ENCODE data around the gene OR2L8. TPM values are rescaled to one million over a fixed set of nuclear protein-coding genes. Genes with fewer than 3 reads are reported as not detected.
"Not testable (repeated sequence)": the region's sequence is repeated elsewhere in the genome, so short reads cannot be mapped to it uniquely, and the experiment has no call there.

Gene OR2L8
- total RNA-seq, 2 experiments from 2014 or later = not detected

DNA sequence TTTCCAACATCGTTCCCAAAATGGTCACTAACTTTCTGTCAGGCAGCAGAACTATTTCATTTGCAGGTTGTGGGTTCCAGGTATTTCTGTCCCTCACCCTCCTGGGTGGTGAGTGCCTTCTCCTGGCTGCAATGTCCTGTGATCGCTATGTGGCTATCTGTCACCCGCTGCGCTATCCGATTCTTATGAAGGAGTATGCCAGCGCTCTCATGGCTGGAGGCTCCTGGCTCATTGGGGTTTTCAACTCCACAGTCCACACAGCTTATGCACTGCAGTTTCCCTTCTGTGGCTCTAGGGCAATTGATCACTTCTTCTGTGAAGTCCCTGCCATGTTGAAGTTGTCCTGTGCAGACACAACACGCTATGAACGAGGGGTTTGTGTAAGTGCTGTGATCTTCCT, 14.7 kb upstream of the OR2L8 start:
- Mint-ChIP-seq H3K27ac (no peak overlapping the region), H3K36me3 (ENCODE audit: low read depth) (no peaks in the 10 kb centered on the region), H3K9me3 (ENCODE audit: low read depth) (no peaks in the 10 kb centered on the region), H3K4me1 (no peaks in the 10 kb centered on the region), H3K4me3 (no peak overlapping the region), H3K27me3 (peaks cover 4% of the 10 kb centered on the region)
- ATAC-seq (no peak), DNase-seq (no peak)
- POLR2A ChIA-PET = no interaction called here
- CTCF ChIA-PET = no interaction called here
- intact Hi-C loops (cut with DNase I, micrococcal nuclease) = loop anchor here in 1 of 2 experiments (10.0 kb wide), 2 partner anchors 681 to 751 kb away; no protein-coding TSS in a partner anchor

- intact Hi-C loops (cut with DNase I, micrococcal nuclease) = loop anchor here (5.0 to 10.0 kb wide), 5 partner anchors 253 to 887 kb away; no protein-coding TSS in a partner anchor
- ATAC-seq (no peak), DNase-seq (no peak)
- Mint-ChIP-seq H3K36me3 (ENCODE audit: low read depth) (no peaks in the 10 kb centered on the region), H3K9me3 (ENCODE audit: low read depth) (no peaks in the 10 kb centered on the region), H3K4me1 (no peaks in the 10 kb centered on the region), H3K4me3 (no peak overlapping the region), H3K27me3 (peaks cover 4% of the 10 kb centered on the region), H3K27ac (no peak overlapping the region)
- POLR2A ChIA-PET = no interaction called here
- CTCF ChIA-PET = interaction anchor here (0.7 to 1.6 kb wide), 4 partner anchors 21 to 869 kb away, joined by 3 to 5 read pairs (median 4); no protein-coding TSS in a partner anchor
These were observed 12.9 kb upstream of the OR2L8 start for GRCh38 chr1:247935781-247936180.

- H3K4me3 Mint-ChIP-seq = no peak overlapping the region
- DNase-seq (no peak), ATAC-seq (no peak)
- ChIA-PET CTCF (interaction anchor here (0.6 to 1.6 kb wide), 6 partner anchors 22 to 885 kb away, joined by 3 to 5 read pairs (median 4); no protein-coding TSS in a partner anchor), POLR2A (no interaction called here)
- H3K4me1 Mint-ChIP-seq = no peaks in the 10 kb centered on the region
- H3K27me3 Mint-ChIP-seq = peaks cover 2% of the 10 kb centered on the region
- H3K27ac Mint-ChIP-seq = no peak overlapping the region
- no peaks in the 10 kb centered on the region for H3K9me3 Mint-ChIP-seq (ENCODE audit: low read depth)
- no peaks in the 10 kb centered on the region for H3K36me3 Mint-ChIP-seq (ENCODE audit: low read depth)
- intact Hi-C loops (cut with DNase I, micrococcal nuclease) = loop anchor here (5.0 to 10.0 kb wide), 5 partner anchors 254 to 886 kb away; no protein-coding TSS in a partner anchor
These were observed 12.2 kb upstream of the OR2L8 start for GRCh38 chr1:247936415-247936814.

GRCh38 chr1:247936965-247937734, 11.5 kb upstream of the OR2L8 start:
- not testable (repeated sequence) for H3K4me1 Mint-ChIP-seq; H3K9me3 Mint-ChIP-seq (ENCODE audit: low read depth); H3K36me3 Mint-ChIP-seq (ENCODE audit: low read depth); H3K27me3 Mint-ChIP-seq
- ATAC-seq (peak; percentile 98), DNase-seq (peak; percentile 97)
- Mint-ChIP-seq H3K4me3 (peak overlapping the region; percentile 78), H3K27ac (peak overlapping the region; percentile 44)
- CTCF ChIA-PET = interaction anchor here (0.5 to 1.6 kb wide), 7 partner anchors 8 to 373 kb away, joined by 3 to 5 read pairs (median 3); no protein-coding TSS in a partner anchor
- POLR2A ChIA-PET = interaction anchor here (0.5 to 0.6 kb wide), 2 partner anchors 313 to 937 kb away, joined by 3 read pairs; no protein-coding TSS in a partner anchor
- intact Hi-C loops (cut with DNase I, micrococcal nuclease) = loop anchor here (1.0 to 10.0 kb wide), 8 partner anchors 31 to 885 kb away; no protein-coding TSS in a partner anchor

DNA sequence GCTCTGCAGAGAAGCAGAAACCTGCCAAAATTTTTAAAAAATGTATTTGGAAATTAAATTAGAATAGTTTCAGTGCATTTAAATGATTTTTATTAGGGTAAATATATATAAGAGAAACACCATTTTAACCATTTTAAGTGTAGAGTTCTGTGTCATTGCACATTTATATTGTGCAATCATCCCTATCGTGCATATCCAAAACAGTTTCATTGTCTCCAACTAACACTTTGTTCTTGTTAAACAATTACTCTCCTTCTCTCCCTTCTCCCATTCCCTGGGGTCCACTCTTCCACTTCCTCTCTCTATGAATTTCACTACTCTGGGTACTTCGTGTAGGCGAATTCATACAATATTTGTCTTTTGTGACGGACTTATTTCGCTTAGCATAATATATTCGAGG, 6.0 kb upstream of the OR2L8 start:
- H3K9me3 Mint-ChIP-seq (ENCODE audit: low read depth) = no peaks in the 10 kb centered on the region

DNA sequence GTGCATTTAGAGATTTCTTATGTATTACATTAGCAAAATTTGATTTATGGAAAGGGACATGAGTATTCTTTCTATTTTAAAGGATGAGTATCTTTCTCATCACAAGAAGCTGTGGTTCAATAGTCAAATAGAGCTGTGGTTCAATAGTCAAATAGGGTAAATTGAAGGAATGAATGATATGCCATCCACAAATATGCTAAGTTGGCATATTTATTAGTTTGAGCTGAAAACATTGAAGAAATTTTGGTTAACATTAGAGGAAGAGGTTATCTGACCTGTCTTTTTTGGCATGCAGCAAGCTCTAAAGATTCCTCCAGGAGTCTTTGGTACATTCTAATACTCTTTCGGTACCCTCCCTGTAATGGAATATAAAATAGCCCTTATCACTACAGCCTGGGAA, 4.8 kb downstream of the OR2L8 start:
- Mint-ChIP-seq H3K4me1 (no peaks in the 10 kb centered on the region), H3K27me3 (no peaks in the 10 kb centered on the region), H3K36me3 (ENCODE audit: low read depth) (peaks cover 5% of the 10 kb centered on the region), H3K27ac (no peak overlapping the region), H3K9me3 (ENCODE audit: low read depth) (peaks cover 4% of the 10 kb centered on the region), H3K4me3 (no peak overlapping the region)
- intact Hi-C loops (cut with DNase I, micrococcal nuclease) = no loop called here
- DNase-seq = no peak
- no peak for ATAC-seq
- POLR2A ChIA-PET = no interaction called here
- CTCF ChIA-PET = no interaction called here

More for the DNA sequence above, 6.0 kb upstream of the OR2L8 start:
- CTCF ChIA-PET = no interaction called here
- Mint-ChIP-seq H3K27me3 (peaks cover 2% of the 10 kb centered on the region), H3K36me3 (ENCODE audit: low read depth) (no peaks in the 10 kb centered on the region), H3K4me3 (no peak overlapping the region), H3K27ac (no peak overlapping the region), H3K4me1 (no peaks in the 10 kb centered on the region)
- ATAC-seq = no peak
- DNase-seq = no peak
- POLR2A ChIA-PET = no interaction called here
- intact Hi-C loops (cut with DNase I, micrococcal nuclease) = no loop called here

DNA sequence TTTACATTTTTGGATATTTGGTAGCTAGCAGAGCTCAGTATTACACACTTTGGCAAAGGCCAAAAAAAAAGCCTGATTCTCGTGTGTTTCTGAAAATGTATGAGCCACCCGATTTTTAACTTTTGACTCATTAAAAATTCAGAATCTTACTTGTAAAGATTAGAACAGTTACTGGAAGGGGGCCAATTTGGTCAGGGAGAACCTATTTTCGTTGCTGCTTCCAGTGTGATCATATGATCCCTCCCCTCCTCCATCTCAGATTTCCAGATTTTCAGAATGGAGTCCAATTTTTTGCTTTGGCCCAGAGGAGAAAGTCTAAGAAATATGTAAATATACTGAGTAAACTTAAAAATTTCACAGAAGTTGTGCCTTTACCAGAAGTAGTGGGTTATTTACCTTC, 13.1 kb downstream of the OR2L8 start:
- H3K36me3 Mint-ChIP-seq (ENCODE audit: low read depth) = peaks cover 1% of the 10 kb centered on the region
- H3K27me3 Mint-ChIP-seq = no peaks in the 10 kb centered on the region
- DNase-seq (no peak), ATAC-seq (no peak)
- peaks cover 2% of the 10 kb centered on the region for H3K9me3 Mint-ChIP-seq (ENCODE audit: low read depth)
- ChIA-PET CTCF (no interaction called here), POLR2A (no interaction called here)
- H3K27ac Mint-ChIP-seq = no peak overlapping the region
- intact Hi-C loops (cut with DNase I, micrococcal nuclease) = no loop called here
- no peak overlapping the region for H3K4me3 Mint-ChIP-seq
- H3K4me1 Mint-ChIP-seq = peaks cover 9% of the 10 kb centered on the region

- CTCF ChIA-PET = no interaction called here
- Mint-ChIP-seq H3K4me3 (no peak overlapping the region), H3K36me3 (ENCODE audit: low read depth) (peaks cover 3% of the 10 kb centered on the region), H3K27ac (no peak overlapping the region), H3K4me1 (peaks cover 9% of the 10 kb centered on the region), H3K9me3 (ENCODE audit: low read depth) (peaks cover 2% of the 10 kb centered on the region), H3K27me3 (no peaks in the 10 kb centered on the region)
- no peak for DNase-seq
- no peak for ATAC-seq
- intact Hi-C loops (cut with DNase I, micrococcal nuclease) = no loop called here
- POLR2A ChIA-PET = no interaction called here
These were observed 14.4 kb downstream of the OR2L8 start for GRCh38 chr1:247962911-247963588.

DNA sequence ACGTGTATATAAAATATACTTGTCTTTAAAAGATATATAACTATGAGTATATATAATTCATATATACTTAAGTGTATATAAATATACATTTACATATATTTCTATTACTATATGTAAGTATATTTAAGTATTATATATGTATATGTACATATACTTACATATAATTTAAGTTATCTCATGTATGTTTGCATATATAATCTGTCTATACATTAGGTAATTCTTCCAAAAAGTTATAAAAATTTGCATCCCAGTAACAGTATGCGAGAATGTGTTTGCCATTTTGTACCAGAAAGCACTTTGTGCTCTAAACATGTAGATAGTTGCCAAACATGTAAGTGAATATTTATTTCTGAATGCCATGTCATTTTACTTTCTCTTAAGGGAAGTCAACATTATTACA, 16.3 kb downstream of the OR2L8 start, which contains the start of gene OR2AK2:
Gene OR2AK2 (plus strand): TSS at position 301 of the 400 bp plus-strand sequence. CDS start 144 bp downstream, outside the sequence.
- H3K4me1 Mint-ChIP-seq = peaks cover 9% of the 10 kb centered on the region
- CTCF ChIA-PET = no interaction called here
- DNase-seq = no peak
- intact Hi-C loops (cut with DNase I, micrococcal nuclease) = no loop called here
- H3K27me3 Mint-ChIP-seq = no peaks in the 10 kb centered on the region
- H3K4me3 Mint-ChIP-seq = no peak within 1 kb of the TSS
- no peak for ATAC-seq
- peaks cover 8% of the 10 kb centered on the region for H3K36me3 Mint-ChIP-seq (ENCODE audit: low read depth)
- H3K27ac Mint-ChIP-seq = no peak within 1 kb of the TSS
- no peaks in the 10 kb centered on the region for H3K9me3 Mint-ChIP-seq (ENCODE audit: low read depth)
- POLR2A ChIA-PET = no interaction called here

GRCh38 chr1:247966532-247967204, 18.0 kb downstream of the OR2L8 start:
- DNase-seq = no peak
- ChIA-PET CTCF (no interaction called here), POLR2A (no interaction called here)
- peaks cover 9% of the 10 kb centered on the region for H3K4me1 Mint-ChIP-seq
- intact Hi-C loops (cut with DNase I, micrococcal nuclease) = no loop called here
- no peak overlapping the region for H3K4me3 Mint-ChIP-seq
- peaks cover 4% of the 10 kb centered on the region for H3K9me3 Mint-ChIP-seq (ENCODE audit: low read depth)
- peaks cover 11% of the 10 kb centered on the region for H3K36me3 Mint-ChIP-seq (ENCODE audit: low read depth)
- ATAC-seq = no peak
- no peak overlapping the region for H3K27ac Mint-ChIP-seq
- no peaks in the 10 kb centered on the region for H3K27me3 Mint-ChIP-seq

- H3K27ac Mint-ChIP-seq = no peak overlapping the region
- peaks cover 6% of the 10 kb centered on the region for H3K9me3 Mint-ChIP-seq (ENCODE audit: low read depth)
- ATAC-seq (no peak), DNase-seq (no peak)
- H3K36me3 Mint-ChIP-seq (ENCODE audit: low read depth) = no peaks in the 10 kb centered on the region
- no peaks in the 10 kb centered on the region for H3K27me3 Mint-ChIP-seq
- H3K4me3 Mint-ChIP-seq = no peak overlapping the region
- ChIA-PET CTCF (no interaction called here), POLR2A (no interaction called here)
- intact Hi-C loops (cut with DNase I, micrococcal nuclease) = no loop called here
- no peaks in the 10 kb centered on the region for H3K4me1 Mint-ChIP-seq
These were observed 44.3 kb downstream of the OR2L8 start for GRCh38 chr1:247992986-247993385.

All from activated CD4-positive, alpha-beta T cell treated with anti-CD3 and anti-CD28 coated beads for 36 hours (primary cell).